ENCODE measurements around the gene SH3GL1.

The SH3GL1 gene

DNA sequence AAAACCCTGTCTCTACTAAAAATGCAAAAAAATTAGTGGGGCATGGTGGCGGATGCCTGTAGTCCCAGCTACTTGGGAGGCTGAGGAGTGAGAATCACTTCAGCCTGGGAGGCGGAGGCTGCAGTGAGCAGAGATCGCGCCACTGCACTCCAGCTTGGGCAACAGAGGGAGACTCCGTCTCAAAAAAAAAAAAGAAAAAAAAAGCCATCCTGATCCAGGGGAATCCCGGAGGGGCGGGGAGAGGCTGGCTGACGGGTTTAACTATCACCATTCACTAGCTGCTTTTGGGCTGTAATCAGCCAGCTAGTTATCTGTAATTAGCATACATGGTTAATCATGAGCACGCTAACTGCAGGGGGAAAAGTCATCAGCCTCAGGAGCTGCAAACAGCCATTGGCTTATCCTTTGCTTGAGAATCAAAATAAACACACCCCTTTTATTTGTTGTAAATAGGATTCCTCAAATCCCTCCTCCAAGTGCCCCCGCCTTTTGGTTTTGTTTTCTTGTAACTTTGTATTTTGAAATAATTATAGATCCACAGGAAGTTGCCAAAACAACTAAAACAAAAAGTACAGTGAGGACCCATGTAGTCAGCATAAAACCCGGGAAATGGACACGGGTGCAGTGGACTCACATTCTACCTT, 86.4 kb downstream of the SH3GL1 start:
- FAIRE-seq, result no peak
